GM08714 (cell line): ENCODE results near the gene ACOT12.
A peak's percentile ranks its signal among the peaks of the same experiment; 100 is the strongest.
"Not testable (repeated sequence)": the region's sequence is repeated elsewhere in the genome, so short reads cannot be mapped to it uniquely, and the experiment has no call there.

Experiments
- H3K4me3 ChIP-seq: fragments of 200-500 bp; sonication (Bioruptor generic); 2 replicates; pipeline ENCODE4 v1.5.1; 2014; ENCODE audit warnings: mild to moderate bottlenecking, low read length, inconsistent platforms
- ZNF274 ChIP-seq: IDR thresholded peaks from 2 replicates; pipeline ENCODE4 v1.6.1; 2012; ENCODE audit warnings: mild to moderate bottlenecking, low read depth, low read length

Gene ACOT12

DNA sequence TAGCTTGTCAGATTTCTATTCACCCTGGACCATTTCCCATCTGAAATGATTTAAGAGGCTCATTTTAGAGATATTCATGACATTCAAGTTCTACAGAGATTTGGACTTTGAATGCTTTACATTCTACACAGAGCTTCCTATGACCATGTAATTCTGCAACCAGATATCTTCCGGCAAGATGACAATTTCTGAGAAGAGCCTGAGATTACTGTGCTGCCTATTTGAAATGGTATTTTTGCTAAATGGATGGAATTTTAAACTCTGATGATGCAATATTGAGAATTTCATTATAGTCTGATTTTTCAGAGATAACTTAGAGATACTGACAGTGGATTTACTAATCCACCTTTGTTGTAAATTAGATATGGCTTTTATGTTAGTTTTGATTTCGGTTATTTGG lies 16.0 kb upstream of the ACOT12 start:
- no peak for TF ChIP-seq ZNF274
- H3K4me3 ChIP-seq, result no peak overlapping the region

DNA sequence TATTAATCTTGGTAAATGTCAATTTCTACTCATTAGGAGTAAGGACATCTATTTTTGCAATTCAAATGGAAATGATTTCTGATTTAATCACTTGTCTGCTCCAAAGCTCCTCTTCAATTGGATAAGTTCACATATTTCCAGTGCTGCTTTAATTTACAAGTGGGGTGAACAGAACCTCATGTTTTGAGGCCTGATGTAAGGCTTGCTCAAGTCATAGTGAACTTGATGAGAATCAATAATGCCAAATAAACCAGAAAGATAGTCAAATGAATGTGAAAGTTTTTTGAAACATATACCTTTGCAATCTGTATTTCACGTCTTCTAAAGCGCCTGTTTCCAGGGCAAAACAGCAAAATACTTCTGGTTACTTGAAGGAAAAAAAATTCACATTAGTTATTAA lies 15.4 kb upstream of the ACOT12 start:
- H3K4me3 ChIP-seq, result no peak overlapping the region
- no peak for TF ChIP-seq ZNF274

GRCh38 chr5:81408496-81408895 lies 14.6 kb upstream of the ACOT12 start:
- no peak for TF ChIP-seq ZNF274
- H3K4me3 ChIP-seq, result no peak overlapping the region

GRCh38 chr5:81407811-81408210 lies 13.9 kb upstream of the ACOT12 start:
- H3K4me3 ChIP-seq, result not testable (repeated sequence)

- H3K4me3 ChIP-seq, result no peak overlapping the region
- TF ChIP-seq ZNF274, result no peak
Measured at GRCh38 chr5:81405126-81405891, 11.4 kb upstream of the ACOT12 start.

- TF ChIP-seq ZNF274, result no peak
- no peak overlapping the region for H3K4me3 ChIP-seq
Measured at GRCh38 chr5:81402192-81402930, 8.4 kb upstream of the ACOT12 start.

DNA sequence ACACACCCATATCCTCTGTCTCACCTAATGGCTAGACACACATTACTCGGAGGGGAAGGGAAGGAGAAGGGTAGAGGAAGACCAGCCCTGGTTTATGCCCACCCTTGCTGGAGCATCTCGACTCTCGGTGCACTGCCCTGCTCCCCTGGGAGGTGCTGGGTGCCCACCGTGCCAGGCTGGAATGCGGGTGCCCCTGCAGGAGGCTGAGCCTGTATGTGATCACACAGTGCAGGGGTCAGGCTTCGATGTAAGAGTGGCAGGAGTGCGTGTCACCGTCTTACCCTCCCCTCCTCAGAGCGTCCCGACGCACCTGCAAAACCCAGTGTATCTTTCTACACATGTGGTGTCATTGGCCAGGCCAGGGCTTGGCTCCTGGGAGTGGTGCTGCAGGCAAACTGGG lies 7.3 kb upstream of the ACOT12 start:
- no peak for TF ChIP-seq ZNF274
- no peak overlapping the region for H3K4me3 ChIP-seq

DNA sequence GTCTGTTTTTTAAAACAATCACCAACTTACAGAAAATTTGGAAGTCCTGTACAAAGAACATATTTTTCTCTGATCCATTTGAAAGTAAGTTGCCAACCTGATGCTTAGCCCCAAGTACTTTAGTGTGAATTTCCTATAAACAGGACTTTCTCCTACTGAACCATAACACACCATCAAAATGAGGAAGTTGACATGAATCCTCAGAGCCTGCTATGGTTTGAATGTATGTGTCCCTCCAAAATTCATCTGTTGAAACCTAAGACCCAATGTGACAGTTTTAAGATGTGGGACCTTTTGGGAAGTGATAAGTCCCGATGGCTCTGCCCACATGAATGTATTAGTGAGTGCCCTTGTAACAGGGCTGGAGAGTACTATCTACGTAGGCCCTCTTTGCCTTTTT lies 6.4 kb upstream of the ACOT12 start:
- TF ChIP-seq ZNF274, result no peak
- H3K4me3 ChIP-seq, result no peak overlapping the region

GRCh38 chr5:81398741-81399140 lies 4.8 kb upstream of the ACOT12 start:
- no peak overlapping the region for H3K4me3 ChIP-seq
- no peak for TF ChIP-seq ZNF274

- no peak overlapping the region for H3K4me3 ChIP-seq
- no peak for TF ChIP-seq ZNF274
Measured at GRCh38 chr5:81397176-81397575, 3.2 kb upstream of the ACOT12 start.

- H3K4me3 ChIP-seq, result no peak overlapping the region
- no peak for TF ChIP-seq ZNF274
Measured at GRCh38 chr5:81395262-81395661, 1.3 kb upstream of the ACOT12 start.

- peak overlapping the region; percentile 43; the same call in 1 of the 2 replicates for H3K4me3 ChIP-seq
- no peak for TF ChIP-seq ZNF274
Measured at GRCh38 chr5:81393430-81393782, 528 bp downstream of the ACOT12 start.

- H3K4me3 ChIP-seq, result no peak overlapping the region
- TF ChIP-seq ZNF274, result no peak
Measured at GRCh38 chr5:81389025-81389424, 4.9 kb downstream of the ACOT12 start.

GRCh38 chr5:81388169-81388568 lies 5.8 kb downstream of the ACOT12 start:
- no peak for TF ChIP-seq ZNF274
- H3K4me3 ChIP-seq, result no peak overlapping the region

- no peak overlapping the region for H3K4me3 ChIP-seq
Measured at GRCh38 chr5:81383867-81384266, 10.1 kb downstream of the ACOT12 start.

DNA sequence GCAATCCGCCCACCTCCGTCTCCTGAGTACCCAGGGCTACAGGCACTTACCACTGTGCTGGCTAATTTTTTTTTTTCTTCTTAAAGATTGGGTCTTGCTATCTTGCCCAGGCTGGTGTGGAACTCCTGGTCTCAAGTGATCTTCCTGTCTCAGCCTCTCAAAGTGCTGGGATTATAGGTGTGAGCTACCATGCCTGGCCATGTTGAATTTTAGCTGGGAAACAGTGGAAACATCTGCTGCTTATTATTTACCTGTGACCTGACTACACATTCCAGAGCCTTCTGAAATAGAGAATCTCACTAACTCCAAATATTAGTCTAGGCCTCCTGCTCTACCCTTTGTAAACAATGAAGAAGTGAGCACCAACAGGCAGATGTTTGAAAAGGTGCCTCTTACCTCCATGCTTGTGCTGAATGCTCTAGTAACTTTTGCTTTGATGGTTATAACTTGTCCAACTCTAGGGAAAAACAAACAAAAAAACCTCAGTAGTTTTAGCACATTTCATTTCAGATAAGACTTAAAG lies 22.5 kb downstream of the ACOT12 start:
- TF ChIP-seq ZNF274, result no peak
- H3K4me3 ChIP-seq, result no peak overlapping the region

More at GRCh38 chr5:81383867-81384266, 10.1 kb downstream of the ACOT12 start:
- TF ChIP-seq ZNF274, result no peak
